Chondrocyte (in vitro differentiated cells): ENCODE results near the gene GPC6. TPM values are rescaled to one million over a fixed set of nuclear protein-coding genes. Genes with fewer than 3 reads are reported as not detected.

ENCODE experiments used
- DNase-seq: peaks from one replicate; pipeline ENCODE4 v3.0.0; 2021; ENCODE audit warnings: mixed read lengths, low spot score
- H3K27ac Mint-ChIP-seq: one replicate; pipeline ENCODE4 v1.8.0; 2021; ENCODE audit warnings: mild to moderate bottlenecking, moderate library complexity, mixed read lengths; ENCODE audit not compliant: unreplicated experiment
- H3K27me3 Mint-ChIP-seq: 2 replicates; pipeline ENCODE4 v1.8.0; 2021; ENCODE audit warnings: low read depth, mixed read lengths
- H3K36me3 Mint-ChIP-seq: 2 replicates; pipeline ENCODE4 v1.8.0; 2021; ENCODE audit warnings: low read depth, mixed read lengths
- H3K4me1 Mint-ChIP-seq: 2 replicates; pipeline ENCODE4 v1.8.0; 2021; ENCODE audit warnings: low read depth, mild to moderate bottlenecking, mixed read lengths
- H3K4me3 Mint-ChIP-seq: one replicate; pipeline ENCODE4 v1.8.0; 2021; ENCODE audit warnings: mild to moderate bottlenecking, moderate library complexity, mixed read lengths; ENCODE audit not compliant: unreplicated experiment
- H3K9me3 Mint-ChIP-seq: 2 replicates; pipeline ENCODE4 v1.8.0; 2021; ENCODE audit warnings: low read depth, mixed read lengths
- total RNA-seq: library from RNA; stranded (reverse); gene quantifications from 3 replicates; pipeline ENCODE4 v1.2.1, GENCODE V29; 2021
- TF ChIP-seq, protein P1 (sequence below): fragments of 200-600 bp; sonication (generic); IDR thresholded peaks from 2 replicates; pipeline ENCODE4 v1.5.0; 2021; ENCODE audit warnings: antibody characterized with exemption, mild to moderate bottlenecking, moderate library complexity

The GPC6 gene
- total RNA-seq, 1 donor from 2014 or later = 76.1 TPM

DNA sequence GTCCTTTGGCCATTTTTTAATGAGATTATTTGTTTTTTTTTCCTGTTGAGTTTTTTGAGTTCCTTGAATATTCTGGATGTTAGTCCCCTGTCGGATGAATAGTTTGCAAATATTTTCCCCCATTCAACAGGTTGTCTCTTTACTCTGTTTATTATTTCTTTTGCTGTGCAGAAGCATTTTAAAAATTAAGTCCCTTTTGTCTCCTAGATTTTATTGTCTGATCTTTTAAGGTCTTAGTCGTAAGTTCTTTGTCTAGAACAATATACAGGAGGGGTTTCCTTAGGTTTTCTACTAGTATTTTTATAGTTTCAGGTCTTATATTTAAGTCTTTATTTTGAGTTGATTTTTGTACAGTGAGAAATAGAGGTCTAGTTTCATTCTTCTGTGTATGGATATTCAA, 284.4 kb downstream of the GPC6 start:
- H3K36me3 Mint-ChIP-seq = no peaks in the 10 kb centered on the region
- H3K27ac Mint-ChIP-seq = no peak overlapping the region
- peaks cover 43% of the 10 kb centered on the region for H3K4me1 Mint-ChIP-seq
- H3K4me3 Mint-ChIP-seq = no peak overlapping the region
- DNase-seq = no peak
- TF ChIP-seq, protein P1, sequence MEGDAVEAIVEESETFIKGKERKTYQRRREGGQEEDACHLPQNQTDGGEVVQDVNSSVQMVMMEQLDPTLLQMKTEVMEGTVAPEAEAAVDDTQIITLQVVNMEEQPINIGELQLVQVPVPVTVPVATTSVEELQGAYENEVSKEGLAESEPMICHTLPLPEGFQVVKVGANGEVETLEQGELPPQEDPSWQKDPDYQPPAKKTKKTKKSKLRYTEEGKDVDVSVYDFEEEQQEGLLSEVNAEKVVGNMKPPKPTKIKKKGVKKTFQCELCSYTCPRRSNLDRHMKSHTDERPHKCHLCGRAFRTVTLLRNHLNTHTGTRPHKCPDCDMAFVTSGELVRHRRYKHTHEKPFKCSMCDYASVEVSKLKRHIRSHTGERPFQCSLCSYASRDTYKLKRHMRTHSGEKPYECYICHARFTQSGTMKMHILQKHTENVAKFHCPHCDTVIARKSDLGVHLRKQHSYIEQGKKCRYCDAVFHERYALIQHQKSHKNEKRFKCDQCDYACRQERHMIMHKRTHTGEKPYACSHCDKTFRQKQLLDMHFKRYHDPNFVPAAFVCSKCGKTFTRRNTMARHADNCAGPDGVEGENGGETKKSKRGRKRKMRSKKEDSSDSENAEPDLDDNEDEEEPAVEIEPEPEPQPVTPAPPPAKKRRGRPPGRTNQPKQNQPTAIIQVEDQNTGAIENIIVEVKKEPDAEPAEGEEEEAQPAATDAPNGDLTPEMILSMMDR = no peak
- no peaks in the 10 kb centered on the region for H3K9me3 Mint-ChIP-seq
- no peaks in the 10 kb centered on the region for H3K27me3 Mint-ChIP-seq

DNA sequence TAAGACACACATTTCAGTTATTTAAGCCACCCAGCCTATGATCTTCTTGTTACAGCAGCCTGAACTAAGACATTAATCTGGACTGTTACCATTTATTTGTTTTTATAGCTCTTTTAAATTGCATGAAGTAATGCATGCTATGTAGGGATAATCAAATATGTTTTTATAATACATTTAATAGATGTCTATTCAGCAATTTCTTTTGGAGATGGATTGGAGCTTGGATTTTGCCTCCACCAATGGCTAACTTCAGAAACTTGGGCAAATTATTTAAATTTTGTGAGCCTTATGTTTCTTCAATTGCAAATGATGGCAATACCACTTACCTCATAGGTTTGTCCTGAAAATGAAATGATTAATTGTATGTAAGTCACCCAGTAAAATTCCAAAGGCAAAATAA, 288.7 kb downstream of the GPC6 start:
- TF ChIP-seq, protein P1 = no peak
- Mint-ChIP-seq H3K27ac (no peak overlapping the region), H3K9me3 (no peaks in the 10 kb centered on the region), H3K36me3 (no peaks in the 10 kb centered on the region), H3K27me3 (no peaks in the 10 kb centered on the region), H3K4me1 (peaks cover 40% of the 10 kb centered on the region), H3K4me3 (no peak overlapping the region)
- no peak for DNase-seq

DNA sequence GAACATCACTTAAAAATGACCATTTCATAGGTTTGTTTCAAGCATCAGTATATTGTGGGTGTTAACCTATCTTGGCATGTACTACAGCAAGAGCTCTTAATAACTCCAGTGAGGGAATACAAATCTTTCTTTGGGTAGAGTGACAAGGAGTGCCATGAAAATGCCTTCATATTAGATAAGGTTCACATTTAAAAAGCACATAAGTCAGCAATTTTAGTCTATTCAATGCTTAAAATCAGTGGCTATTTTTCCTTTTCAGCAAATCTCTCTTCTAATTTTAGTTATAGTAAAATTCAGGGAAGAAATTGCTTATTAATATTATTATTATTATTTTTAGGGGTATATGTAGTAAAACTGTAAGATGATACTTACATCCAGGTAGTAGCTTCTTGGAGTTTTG, 291.1 kb downstream of the GPC6 start:
- Mint-ChIP-seq H3K27ac (no peak overlapping the region), H3K4me3 (no peak overlapping the region), H3K27me3 (no peaks in the 10 kb centered on the region), H3K36me3 (no peaks in the 10 kb centered on the region), H3K4me1 (peaks cover 30% of the 10 kb centered on the region), H3K9me3 (no peaks in the 10 kb centered on the region)
- DNase-seq = no peak
- TF ChIP-seq, protein P1 = no peak

DNA sequence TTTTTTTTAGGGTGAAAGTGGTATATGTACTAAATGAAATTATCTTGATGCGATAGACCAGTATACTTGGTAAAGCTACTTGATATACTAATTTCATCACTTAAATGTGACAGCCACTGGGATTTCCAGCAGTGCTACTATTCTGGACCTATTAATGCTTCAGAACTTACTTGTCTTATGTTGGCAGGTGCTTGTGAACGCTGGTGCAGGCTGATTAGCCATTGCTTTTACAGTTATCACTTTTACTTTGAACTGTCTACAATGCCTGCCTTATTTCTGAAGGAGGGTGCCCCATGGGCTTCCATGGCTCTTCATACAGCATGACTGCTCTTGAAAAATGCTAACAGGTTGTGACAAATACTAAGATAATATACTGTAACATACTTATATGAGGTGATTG, 294.7 kb downstream of the GPC6 start:
- Mint-ChIP-seq H3K4me3 (no peak overlapping the region), H3K27me3 (no peaks in the 10 kb centered on the region), H3K27ac (no peak overlapping the region), H3K4me1 (peaks cover 16% of the 10 kb centered on the region), H3K9me3 (no peaks in the 10 kb centered on the region), H3K36me3 (no peaks in the 10 kb centered on the region)
- DNase-seq = no peak
- TF ChIP-seq, protein P1 = no peak

DNA sequence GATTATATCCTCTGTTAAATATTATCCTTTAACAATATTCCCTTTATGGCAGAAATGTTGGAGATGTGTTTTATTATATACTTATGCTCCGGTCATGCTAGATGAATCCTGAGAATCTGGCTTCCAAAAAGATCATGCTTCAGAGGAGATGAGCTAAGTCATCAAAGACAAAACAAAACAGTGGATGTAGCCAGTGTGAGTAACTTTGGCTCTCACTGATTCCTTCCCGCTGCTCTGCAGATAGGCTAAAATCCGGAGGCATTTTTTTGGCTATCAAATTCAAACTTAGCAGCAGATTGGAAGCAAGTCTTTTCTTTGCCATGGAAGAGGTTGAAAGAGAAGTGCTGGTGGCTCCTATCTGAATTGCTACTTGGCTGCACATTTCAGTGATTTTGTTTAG, 295.9 kb downstream of the GPC6 start:
- H3K4me1 Mint-ChIP-seq = peaks cover 10% of the 10 kb centered on the region
- H3K36me3 Mint-ChIP-seq = no peaks in the 10 kb centered on the region
- no peak overlapping the region for H3K4me3 Mint-ChIP-seq
- H3K9me3 Mint-ChIP-seq = no peaks in the 10 kb centered on the region
- DNase-seq = no peak
- no peaks in the 10 kb centered on the region for H3K27me3 Mint-ChIP-seq
- no peak overlapping the region for H3K27ac Mint-ChIP-seq
- TF ChIP-seq, protein P1 = no peak
